Measurements from ENCODE around the gene PECR.

- TF ChIP-seq, protein P1, sequence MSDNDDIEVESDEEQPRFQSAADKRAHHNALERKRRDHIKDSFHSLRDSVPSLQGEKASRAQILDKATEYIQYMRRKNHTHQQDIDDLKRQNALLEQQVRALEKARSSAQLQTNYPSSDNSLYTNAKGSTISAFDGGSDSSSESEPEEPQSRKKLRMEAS (IDR thresholded peaks at IDR 0.05), result no peak
- no peak for TF ChIP-seq CTCF (IDR thresholded peaks at IDR 0.05; ENCODE audit: low read depth, low read length, missing input control)
- no peak for TF ChIP-seq TAF1 (conservative IDR thresholded peaks at IDR 0.05)
- TF ChIP-seq, protein P2, sequence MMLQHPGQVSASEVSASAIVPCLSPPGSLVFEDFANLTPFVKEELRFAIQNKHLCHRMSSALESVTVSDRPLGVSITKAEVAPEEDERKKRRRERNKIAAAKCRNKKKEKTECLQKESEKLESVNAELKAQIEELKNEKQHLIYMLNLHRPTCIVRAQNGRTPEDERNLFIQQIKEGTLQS (IDR thresholded peaks at IDR 0.05), result no peak
- TF ChIP-seq, protein P3, sequence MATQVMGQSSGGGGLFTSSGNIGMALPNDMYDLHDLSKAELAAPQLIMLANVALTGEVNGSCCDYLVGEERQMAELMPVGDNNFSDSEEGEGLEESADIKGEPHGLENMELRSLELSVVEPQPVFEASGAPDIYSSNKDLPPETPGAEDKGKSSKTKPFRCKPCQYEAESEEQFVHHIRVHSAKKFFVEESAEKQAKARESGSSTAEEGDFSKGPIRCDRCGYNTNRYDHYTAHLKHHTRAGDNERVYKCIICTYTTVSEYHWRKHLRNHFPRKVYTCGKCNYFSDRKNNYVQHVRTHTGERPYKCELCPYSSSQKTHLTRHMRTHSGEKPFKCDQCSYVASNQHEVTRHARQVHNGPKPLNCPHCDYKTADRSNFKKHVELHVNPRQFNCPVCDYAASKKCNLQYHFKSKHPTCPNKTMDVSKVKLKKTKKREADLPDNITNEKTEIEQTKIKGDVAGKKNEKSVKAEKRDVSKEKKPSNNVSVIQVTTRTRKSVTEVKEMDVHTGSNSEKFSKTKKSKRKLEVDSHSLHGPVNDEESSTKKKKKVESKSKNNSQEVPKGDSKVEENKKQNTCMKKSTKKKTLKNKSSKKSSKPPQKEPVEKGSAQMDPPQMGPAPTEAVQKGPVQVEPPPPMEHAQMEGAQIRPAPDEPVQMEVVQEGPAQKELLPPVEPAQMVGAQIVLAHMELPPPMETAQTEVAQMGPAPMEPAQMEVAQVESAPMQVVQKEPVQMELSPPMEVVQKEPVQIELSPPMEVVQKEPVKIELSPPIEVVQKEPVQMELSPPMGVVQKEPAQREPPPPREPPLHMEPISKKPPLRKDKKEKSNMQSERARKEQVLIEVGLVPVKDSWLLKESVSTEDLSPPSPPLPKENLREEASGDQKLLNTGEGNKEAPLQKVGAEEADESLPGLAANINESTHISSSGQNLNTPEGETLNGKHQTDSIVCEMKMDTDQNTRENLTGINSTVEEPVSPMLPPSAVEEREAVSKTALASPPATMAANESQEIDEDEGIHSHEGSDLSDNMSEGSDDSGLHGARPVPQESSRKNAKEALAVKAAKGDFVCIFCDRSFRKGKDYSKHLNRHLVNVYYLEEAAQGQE (IDR thresholded peaks at IDR 0.05), result no peak
- TF ChIP-seq GABPA (IDR thresholded peaks at IDR 0.05 in 1 of 2, conservative IDR thresholded peaks at IDR 0.05 in 1 of 2), result no peak
- TF ChIP-seq RAD21 (IDR thresholded peaks at IDR 0.05), result no peak
Observed at GRCh38 chr2:216073773-216074172, 7.8 kb downstream of the PECR start.

All from liver (tissue), 3 donors.